Fibroblast of pulmonary artery (primary cell): ENCODE measurements around the gene GOLIM4.
A peak's percentile ranks its signal among the peaks of the same experiment; 100 is the strongest.

ENCODE experiments used
- DNase-seq: peaks from one replicate; pipeline ENCODE4 v3.0.0-alpha.2; 2010; ENCODE audit warnings: low read depth
- H3K4me3 ChIP-seq: replicated peaks from 2 replicates; pipeline ENCODE4 v1.5.1; 2011; ENCODE audit warnings: low read depth, mild to moderate bottlenecking, control low read depth, low read length, moderate library complexity
- CTCF ChIP-seq: IDR thresholded peaks from 2 replicates; pipeline ENCODE4 v1.5.1; 2011; ENCODE audit warnings: mild to moderate bottlenecking, control low read depth, low read length, inconsistent platforms; ENCODE audit errors: missing control alignments

GOLIM4 gene

GRCh38 chr3:168124791-168125190 lies 29.1 kb upstream of the GOLIM4 start:
- DNase-seq = no peak
- no peak overlapping the region for H3K4me3 ChIP-seq
- TF ChIP-seq CTCF = no peak

GRCh38 chr3:168124291-168124690 lies 28.6 kb upstream of the GOLIM4 start:
- no peak for TF ChIP-seq CTCF
- H3K4me3 ChIP-seq = no peak overlapping the region
- no peak for DNase-seq

- no peak for TF ChIP-seq CTCF
- DNase-seq = peak; percentile 17
These were observed 27.8 kb upstream of the GOLIM4 start for GRCh38 chr3:168123201-168124176.

GRCh38 chr3:168121184-168122017 lies 25.7 kb upstream of the GOLIM4 start:
- H3K4me3 ChIP-seq = no peak overlapping the region
- DNase-seq = peak; percentile 84
- no peak for TF ChIP-seq CTCF

More at GRCh38 chr3:168123201-168124176, 27.8 kb upstream of the GOLIM4 start:
- H3K4me3 ChIP-seq = no peak overlapping the region

GRCh38 chr3:168117853-168118313 lies 22.2 kb upstream of the GOLIM4 start:
- no peak for TF ChIP-seq CTCF
- no peak overlapping the region for H3K4me3 ChIP-seq
- peak; percentile 68 for DNase-seq

- DNase-seq = peak; percentile 66
- no peak for TF ChIP-seq CTCF
- no peak overlapping the region for H3K4me3 ChIP-seq
These were observed 21.3 kb upstream of the GOLIM4 start for GRCh38 chr3:168117059-168117458.
